ENCODE data around the gene ANXA8L1. TPM values are rescaled to one million over a fixed set of nuclear protein-coding genes. Genes with fewer than 3 reads are reported as not detected.
"Not testable (repeated sequence)": the region's sequence is repeated elsewhere in the genome, so short reads cannot be mapped to it uniquely, and the experiment has no call there.

ANXA8L1 gene
- total RNA-seq, result 60.6 and 153 TPM in 2 replicates

- H3K36me3 ChIP-seq (ENCODE audit: control insufficient read depth, insufficient read depth, low read length); FAIRE-seq; DNase-seq (ENCODE audit: low read depth); H3K27me3 ChIP-seq (ENCODE audit: control insufficient read depth, insufficient read depth, low read length): not testable (repeated sequence)
- peak within 1 kb of the TSS; percentile 42 for H3K4me3 ChIP-seq (ENCODE audit: low read depth, low read length)
These were observed at the start of gene ANXA8L1 for GRCh38 chr10:46375406-46375805. ANXA8L1 (plus strand) TSS chr10:46375776; CDS start chr10:46375852, 76 bp downstream.

GRCh38 chr10:46326066-46326465 is 49.5 kb upstream of the ANXA8L1 start:
- DNase-seq (ENCODE audit: low read depth) (peak; percentile 15), FAIRE-seq (no peak)
- H3K27me3 ChIP-seq (ENCODE audit: control insufficient read depth, insufficient read depth, low read length), result no peaks in the 10 kb centered on the region
- TF ChIP-seq CTCF (IDR thresholded peaks at IDR 0.05; ENCODE audit: insufficient read depth, low read length, severe bottlenecking), result no peak
- no peaks in the 10 kb centered on the region for H3K36me3 ChIP-seq (ENCODE audit: control insufficient read depth, insufficient read depth, low read length)
- no peak overlapping the region for H3K4me3 ChIP-seq (ENCODE audit: low read depth, low read length)

- no peaks in the 10 kb centered on the region for H3K36me3 ChIP-seq (ENCODE audit: control insufficient read depth, insufficient read depth, low read length)
- DNase-seq (ENCODE audit: low read depth), result no peak
- FAIRE-seq, result no peak
- H3K27me3 ChIP-seq (ENCODE audit: control insufficient read depth, insufficient read depth, low read length), result no peaks in the 10 kb centered on the region
- TF ChIP-seq CTCF (IDR thresholded peaks at IDR 0.05; ENCODE audit: insufficient read depth, low read length, severe bottlenecking), result no peak
- no peak overlapping the region for H3K4me3 ChIP-seq (ENCODE audit: low read depth, low read length)
These were observed 48.6 kb upstream of the ANXA8L1 start for GRCh38 chr10:46326971-46327370.

- Histone ChIP-seq H3K4me3 (ENCODE audit: low read depth, low read length) (no peak overlapping the region), H3K27me3 (ENCODE audit: control insufficient read depth, insufficient read depth, low read length) (no peaks in the 10 kb centered on the region), H3K36me3 (ENCODE audit: control insufficient read depth, insufficient read depth, low read length) (no peaks in the 10 kb centered on the region)
- no peak for DNase-seq (ENCODE audit: low read depth)
- TF ChIP-seq CTCF (IDR thresholded peaks at IDR 0.05; ENCODE audit: insufficient read depth, low read length, severe bottlenecking), result no peak
- FAIRE-seq, result no peak
These were observed 47.9 kb upstream of the ANXA8L1 start for GRCh38 chr10:46327685-46328084.

GRCh38 chr10:46328853-46329689 is 46.5 kb upstream of the ANXA8L1 start:
- DNase-seq (ENCODE audit: low read depth) (no peak), FAIRE-seq (no peak)
- TF ChIP-seq CTCF (IDR thresholded peaks at IDR 0.05; ENCODE audit: insufficient read depth, low read length, severe bottlenecking), result no peak
- Histone ChIP-seq H3K36me3 (ENCODE audit: control insufficient read depth, insufficient read depth, low read length) (no peaks in the 10 kb centered on the region), H3K27me3 (ENCODE audit: control insufficient read depth, insufficient read depth, low read length) (no peaks in the 10 kb centered on the region), H3K4me3 (ENCODE audit: low read depth, low read length) (no peak overlapping the region)

- H3K27me3 ChIP-seq (ENCODE audit: control insufficient read depth, insufficient read depth, low read length), result no peaks in the 10 kb centered on the region
- DNase-seq (ENCODE audit: low read depth), result no peak
- FAIRE-seq, result no peak
- no peak overlapping the region for H3K4me3 ChIP-seq (ENCODE audit: low read depth, low read length)
- TF ChIP-seq CTCF (IDR thresholded peaks at IDR 0.05; ENCODE audit: insufficient read depth, low read length, severe bottlenecking), result no peak
- H3K36me3 ChIP-seq (ENCODE audit: control insufficient read depth, insufficient read depth, low read length), result no peaks in the 10 kb centered on the region
These were observed 45.9 kb upstream of the ANXA8L1 start for GRCh38 chr10:46329690-46330016.
